ENCODE data around the gene TRIM38.
A peak's percentile ranks its signal among the peaks of the same experiment; 100 is the strongest.
"Not testable (repeated sequence)": the region's sequence is repeated elsewhere in the genome, so short reads cannot be mapped to it uniquely, and the experiment has no call there.

Gene TRIM38

GRCh38 chr6:25968769-25969168 is 6.2 kb downstream of the TRIM38 start:
- no peak for DNase-seq (ENCODE audit: low read depth in 1 of 2, low spot score in 1 of 2)

- DNase-seq (ENCODE audit: low read depth in 1 of 2, low spot score in 1 of 2) = no peak
These were observed 8.7 kb downstream of the TRIM38 start for GRCh38 chr6:25971187-25971821.

GRCh38 chr6:25972128-25972527 is 9.5 kb downstream of the TRIM38 start:
- DNase-seq (ENCODE audit: low read depth in 1 of 2, low spot score in 1 of 2) = no peak

GRCh38 chr6:25972902-25973301 is 10.3 kb downstream of the TRIM38 start:
- DNase-seq (ENCODE audit: low read depth in 1 of 2, low spot score in 1 of 2) = no peak

- DNase-seq (ENCODE audit: low read depth in 1 of 2, low spot score in 1 of 2) = no peak
These were observed 11.4 kb downstream of the TRIM38 start for GRCh38 chr6:25973923-25974555.

GRCh38 chr6:25975923-25976560 is 13.4 kb downstream of the TRIM38 start:
- no peak for DNase-seq (ENCODE audit: low read depth in 1 of 2, low spot score in 1 of 2)

GRCh38 chr6:25980935-25981334 is 18.3 kb downstream of the TRIM38 start:
- DNase-seq (ENCODE audit: low read depth in 1 of 2, low spot score in 1 of 2) = no peak

- no peak for DNase-seq (ENCODE audit: low read depth in 1 of 2, low spot score in 1 of 2)
These were observed 19.1 kb downstream of the TRIM38 start for GRCh38 chr6:25981568-25982263.

- no peak for DNase-seq (ENCODE audit: low read depth in 1 of 2, low spot score in 1 of 2)
These were observed 21.7 kb downstream of the TRIM38 start for GRCh38 chr6:25984265-25984664.

- DNase-seq (ENCODE audit: low read depth in 1 of 2, low spot score in 1 of 2) = no peak
These were observed 25.2 kb downstream of the TRIM38 start for GRCh38 chr6:25987845-25988244.

- no peak for DNase-seq (ENCODE audit: low read depth in 1 of 2, low spot score in 1 of 2)
These were observed 27.7 kb downstream of the TRIM38 start for GRCh38 chr6:25990172-25990873.

- DNase-seq (ENCODE audit: low read depth in 1 of 2, low spot score in 1 of 2) = peak in 1 of 2 donors; percentile 16
These were observed 29.3 kb downstream of the TRIM38 start for GRCh38 chr6:25991785-25992412.

GRCh38 chr6:25992413-25993340 is 30.1 kb downstream of the TRIM38 start:
- peak; percentile 87 to 93 for DNase-seq (ENCODE audit: low read depth in 1 of 2, low spot score in 1 of 2)

- not testable (repeated sequence) for DNase-seq (ENCODE audit: low read depth in 1 of 2, low spot score in 1 of 2)
These were observed 30.7 kb downstream of the TRIM38 start for GRCh38 chr6:25993341-25993684.

GRCh38 chr6:25995507-25995906 is 32.9 kb downstream of the TRIM38 start:
- no peak for DNase-seq (ENCODE audit: low read depth in 1 of 2, low spot score in 1 of 2)

GRCh38 chr6:25997921-25998320 is 35.3 kb downstream of the TRIM38 start:
- DNase-seq (ENCODE audit: low read depth in 1 of 2, low spot score in 1 of 2) = no peak

GRCh38 chr6:25998379-25998778 is 35.8 kb downstream of the TRIM38 start:
- no peak for DNase-seq (ENCODE audit: low read depth in 1 of 2, low spot score in 1 of 2)

- not testable (repeated sequence) for DNase-seq (ENCODE audit: low read depth in 1 of 2, low spot score in 1 of 2)
These were observed 36.6 kb downstream of the TRIM38 start for GRCh38 chr6:25999225-25999624.

GRCh38 chr6:26000366-26001144 is 38.0 kb downstream of the TRIM38 start:
- DNase-seq (ENCODE audit: low read depth in 1 of 2, low spot score in 1 of 2) = no peak
